RCC 7860 (cell line): ENCODE data around the gene ALPK3.
"Not testable (repeated sequence)": the region's sequence is repeated elsewhere in the genome, so short reads cannot be mapped to it uniquely, and the experiment has no call there.

Source experiments
- DNase-seq: peaks from one replicate; pipeline ENCODE4 v3.0.0-alpha.2; 2015; ENCODE audit warnings: low spot score
- FAIRE-seq: peaks from 2 replicates; lab custom pipeline; 2012; peaks lifted over from hg19 to GRCh38; lab: Jason Lieb, UNC

The ALPK3 gene

DNA sequence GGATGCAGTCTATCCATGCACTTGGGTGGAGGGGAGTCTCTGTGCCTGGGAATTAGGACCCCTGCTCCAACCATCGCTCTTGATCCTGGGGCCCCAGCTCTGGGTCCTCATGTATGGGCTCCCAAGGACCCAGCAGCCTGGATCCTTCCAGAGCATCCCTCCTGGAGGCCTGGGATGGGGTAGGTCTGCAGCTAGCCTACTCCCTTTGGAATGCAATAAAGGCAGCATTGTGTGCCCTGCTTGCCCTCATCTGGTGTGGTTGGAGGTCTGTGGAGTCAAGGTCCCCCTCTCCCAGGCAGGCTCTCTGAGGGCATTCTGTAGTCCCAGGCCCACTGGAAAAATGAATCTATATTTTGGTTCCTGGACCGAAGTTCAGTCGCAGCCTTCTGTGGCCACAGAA is 52.4 kb downstream of the ALPK3 start:
- FAIRE-seq = no peak
- DNase-seq = no peak

DNA sequence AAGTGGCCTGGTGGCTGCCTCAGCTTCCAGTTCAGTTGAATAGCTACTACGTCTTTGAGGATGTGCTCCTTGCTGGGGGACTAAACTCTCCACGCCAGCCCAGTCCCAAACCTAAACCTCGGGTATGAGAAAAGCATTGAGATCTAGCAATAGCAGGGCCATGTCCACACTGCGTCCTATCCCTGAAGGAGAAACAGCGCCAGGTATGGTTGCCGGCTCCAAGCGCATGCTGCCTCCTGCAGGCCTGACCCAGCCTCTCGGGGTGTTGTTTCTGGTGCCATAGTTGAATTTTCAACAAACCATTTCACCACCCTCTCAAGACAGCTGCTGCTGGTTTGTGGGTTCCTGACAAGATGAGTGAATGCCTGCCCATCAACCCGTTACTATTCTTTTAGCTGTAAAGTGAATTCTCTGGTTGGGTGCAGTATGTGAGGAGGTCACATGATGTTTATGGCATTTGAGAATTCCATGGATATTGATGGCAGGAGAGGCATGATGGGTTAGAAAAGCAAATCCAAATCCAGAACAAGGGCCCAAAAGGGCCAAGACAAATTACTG is 54.4 kb downstream of the ALPK3 start:
- no peak for DNase-seq
- no peak for FAIRE-seq

DNA sequence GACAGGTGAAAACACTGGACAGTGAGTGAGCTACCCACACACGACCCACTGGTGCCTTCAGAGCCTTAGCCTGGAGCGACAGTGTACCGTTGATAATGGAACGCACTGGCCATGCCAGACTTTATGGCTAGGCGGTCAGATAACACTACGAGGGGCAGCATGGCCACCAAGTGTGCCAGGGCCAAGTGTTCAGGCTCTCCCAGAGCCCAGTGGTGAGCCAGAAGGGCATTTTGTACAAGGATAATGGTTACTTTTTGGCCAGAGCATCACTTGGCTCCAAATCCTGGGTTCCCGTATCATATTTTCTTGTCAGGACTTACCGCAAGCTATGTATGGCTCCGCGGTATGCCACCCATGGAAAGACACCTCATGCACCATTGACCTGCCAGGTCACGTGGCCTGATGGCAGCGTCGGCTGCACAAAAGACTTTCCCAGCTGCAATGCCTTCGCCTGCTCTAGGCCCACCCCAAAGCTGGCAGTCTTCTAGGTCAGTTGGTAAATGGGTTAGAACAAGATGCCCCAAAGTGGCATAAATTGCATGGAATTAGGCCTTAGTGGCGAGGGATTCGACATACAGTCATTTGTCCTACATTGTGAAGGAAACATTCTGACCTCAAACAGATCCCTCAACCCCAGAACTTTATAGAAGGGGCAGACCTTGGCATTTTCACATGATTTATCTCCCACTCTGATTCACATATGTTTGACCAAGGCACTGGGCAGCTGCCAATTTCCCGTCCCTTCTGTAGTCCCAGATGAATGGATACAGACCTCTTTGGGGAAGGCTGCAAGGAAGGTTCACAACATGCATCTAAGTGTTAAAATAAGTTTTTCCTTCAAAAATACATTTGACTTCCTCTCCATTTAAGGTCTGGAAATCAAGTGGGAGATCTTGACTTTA is 55.1 kb downstream of the ALPK3 start:
- no peak for DNase-seq
- FAIRE-seq = no peak

DNA sequence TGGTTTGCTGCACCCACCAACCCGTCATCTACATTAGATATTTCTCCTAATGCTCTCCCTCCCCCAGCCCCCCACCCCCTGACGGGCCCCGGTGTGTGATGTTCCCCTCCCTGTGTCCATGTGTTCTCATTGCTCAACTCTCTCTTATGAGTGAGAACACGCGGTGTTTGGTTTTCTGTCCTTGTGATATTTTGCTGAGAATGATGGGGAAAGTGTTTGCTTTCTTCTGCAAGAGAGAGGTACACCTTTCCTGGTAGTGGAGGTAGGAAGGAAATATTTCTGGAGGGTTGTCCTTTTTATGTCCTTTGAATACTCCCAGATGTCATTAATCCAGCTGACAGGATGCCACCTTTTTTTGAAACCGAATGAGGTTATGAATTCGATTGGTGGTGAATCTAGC is 56.8 kb downstream of the ALPK3 start:
- DNase-seq (no peak), FAIRE-seq (no peak)

DNA sequence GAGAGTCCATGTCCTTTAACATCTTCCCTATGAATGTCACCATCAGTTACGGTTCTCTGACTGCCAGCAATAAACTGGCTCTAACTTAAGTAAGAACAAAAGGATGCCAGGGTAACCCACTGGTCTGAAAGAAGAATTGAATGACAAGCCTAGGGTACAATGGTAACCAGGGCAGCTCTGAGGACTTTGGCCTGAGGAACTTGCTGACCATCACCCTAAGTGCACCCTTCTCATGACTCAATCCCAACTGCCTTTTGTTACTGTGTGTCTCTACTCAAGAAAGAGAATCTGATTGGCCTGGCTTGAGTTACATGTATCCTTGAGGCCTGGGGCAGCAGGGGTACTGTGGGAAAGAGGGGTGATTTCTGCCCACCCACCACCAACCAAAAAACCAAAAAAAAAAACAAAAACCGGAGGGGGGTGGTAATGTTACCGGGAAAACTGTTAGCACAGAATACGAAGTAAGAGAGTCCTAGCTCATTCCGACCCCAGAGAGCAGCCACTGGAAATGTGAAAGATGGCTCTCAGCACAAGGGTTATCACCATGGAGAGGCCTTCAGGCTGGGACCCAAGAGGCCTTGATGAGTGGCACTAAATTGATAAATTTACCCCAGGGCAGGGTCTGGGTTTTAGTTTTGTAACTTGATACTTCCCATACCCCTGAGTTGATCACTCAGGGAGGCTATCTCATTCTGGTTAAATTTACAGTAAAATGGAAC is 58.0 kb downstream of the ALPK3 start:
- DNase-seq = no peak
- FAIRE-seq = no peak

DNA sequence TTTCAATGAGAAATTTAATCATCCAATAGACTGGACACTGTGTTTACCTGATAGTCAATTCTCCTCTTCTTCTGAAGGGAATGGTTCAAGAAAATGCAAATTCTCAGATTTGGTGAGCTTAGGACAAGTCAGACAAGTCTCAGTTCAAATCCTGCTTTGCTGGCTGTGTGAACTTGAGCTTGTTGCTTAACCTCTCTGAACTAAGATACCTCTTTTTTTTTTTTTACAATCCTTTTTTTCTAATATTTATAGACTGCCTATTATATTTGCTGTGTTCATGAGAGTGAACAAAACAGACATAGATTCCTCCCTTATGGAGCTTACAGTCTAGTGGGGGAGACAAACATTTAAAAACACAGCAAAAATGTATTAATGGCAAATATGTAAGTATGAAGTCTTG is 59.1 kb downstream of the ALPK3 start:
- DNase-seq (no peak), FAIRE-seq (no peak)

DNA sequence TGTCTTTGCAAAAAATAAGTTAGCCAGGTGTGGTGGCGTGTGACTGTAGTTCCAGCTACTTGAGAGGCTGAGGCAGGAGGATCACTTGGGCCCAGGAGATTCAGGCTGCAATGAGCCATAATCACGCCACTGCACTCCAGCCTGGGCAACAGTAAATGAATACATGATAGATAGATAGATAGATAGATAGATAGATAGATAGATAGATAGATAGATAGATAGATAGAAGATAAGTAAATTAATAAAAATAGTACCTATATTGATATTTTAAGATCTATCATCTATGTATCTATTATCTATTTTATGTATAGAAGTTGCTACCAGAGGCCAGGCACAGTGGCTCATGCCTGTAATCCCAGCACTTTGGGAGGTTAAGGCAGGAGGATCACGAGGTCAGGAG is 60.5 kb downstream of the ALPK3 start:
- not testable (repeated sequence) for DNase-seq, FAIRE-seq

DNA sequence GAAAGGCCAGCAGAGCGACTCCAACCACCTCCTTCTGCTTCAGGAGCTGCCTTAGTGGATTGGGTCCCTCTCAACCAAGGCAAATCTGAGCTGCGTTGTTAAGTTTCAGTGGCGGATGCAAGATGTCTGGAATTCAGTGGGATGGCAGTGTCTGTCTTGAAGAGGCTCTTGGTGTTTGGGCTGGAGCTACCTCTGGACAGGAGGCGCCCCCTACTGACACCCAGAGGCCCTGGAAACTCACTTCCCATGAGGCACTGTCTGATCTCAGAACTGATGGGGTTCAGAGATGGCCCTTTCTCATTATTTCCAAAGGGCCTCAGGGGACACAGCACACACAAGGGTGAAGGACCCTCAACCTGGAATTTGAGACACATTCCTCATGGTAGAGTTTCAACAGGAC is 61.3 kb downstream of the ALPK3 start:
- FAIRE-seq = no peak

DNA sequence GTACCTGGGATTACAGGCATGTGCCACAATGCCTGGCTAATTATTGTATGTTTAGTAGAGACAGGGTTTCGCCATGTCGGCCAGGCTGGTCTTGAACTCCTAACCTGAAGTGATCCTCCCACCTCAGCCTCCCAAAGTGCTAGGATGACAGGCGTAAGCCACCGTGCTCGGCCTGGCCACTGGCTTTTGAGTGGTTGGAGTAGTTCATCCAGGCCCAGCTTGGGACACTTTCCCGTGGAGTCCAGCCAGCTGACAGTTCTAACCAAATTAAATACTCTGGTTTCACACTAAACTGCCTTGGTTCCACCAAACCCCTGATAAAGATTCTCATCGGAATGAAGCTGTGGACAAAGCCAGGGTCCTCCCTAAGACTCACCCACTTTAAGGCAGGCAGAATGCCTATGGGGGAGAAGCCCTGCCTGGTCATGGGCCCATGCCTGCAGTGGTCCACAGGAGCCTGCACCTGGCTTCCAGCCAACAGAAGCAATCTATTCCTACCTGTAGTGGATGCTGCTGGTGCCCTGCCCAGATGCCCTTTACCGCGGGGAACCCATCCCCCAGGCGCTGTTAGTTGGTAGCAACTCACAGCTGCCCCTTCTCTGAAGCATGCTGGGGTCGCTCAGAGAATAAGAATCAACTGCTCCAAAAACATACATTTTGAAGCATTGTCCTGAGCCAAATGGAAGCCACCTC is 62.1 kb downstream of the ALPK3 start:
- no peak for DNase-seq
- FAIRE-seq = no peak

More for the DNA sequence above, 61.3 kb downstream of the ALPK3 start:
- no peak for DNase-seq

DNA sequence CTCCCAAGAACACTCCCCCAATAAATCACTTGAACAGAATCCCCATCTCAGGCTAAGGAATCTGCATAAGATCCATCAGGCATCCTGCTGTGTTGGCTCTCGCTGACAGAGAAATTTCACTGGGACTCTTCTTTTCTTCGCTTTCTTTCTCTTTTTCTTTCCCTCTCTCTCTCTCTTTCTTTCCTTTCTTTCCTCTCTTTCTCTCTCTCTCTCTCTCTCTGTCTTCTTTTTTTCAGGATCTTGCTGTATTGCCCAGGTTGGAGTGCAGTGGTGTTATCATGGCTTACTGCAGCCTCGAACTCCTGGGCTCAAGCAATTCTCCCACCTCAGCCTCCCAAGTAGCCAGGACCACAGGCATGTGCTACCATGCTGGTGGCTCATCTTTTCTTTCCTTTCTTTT is 62.9 kb downstream of the ALPK3 start:
- DNase-seq (no peak), FAIRE-seq (no peak)

DNA sequence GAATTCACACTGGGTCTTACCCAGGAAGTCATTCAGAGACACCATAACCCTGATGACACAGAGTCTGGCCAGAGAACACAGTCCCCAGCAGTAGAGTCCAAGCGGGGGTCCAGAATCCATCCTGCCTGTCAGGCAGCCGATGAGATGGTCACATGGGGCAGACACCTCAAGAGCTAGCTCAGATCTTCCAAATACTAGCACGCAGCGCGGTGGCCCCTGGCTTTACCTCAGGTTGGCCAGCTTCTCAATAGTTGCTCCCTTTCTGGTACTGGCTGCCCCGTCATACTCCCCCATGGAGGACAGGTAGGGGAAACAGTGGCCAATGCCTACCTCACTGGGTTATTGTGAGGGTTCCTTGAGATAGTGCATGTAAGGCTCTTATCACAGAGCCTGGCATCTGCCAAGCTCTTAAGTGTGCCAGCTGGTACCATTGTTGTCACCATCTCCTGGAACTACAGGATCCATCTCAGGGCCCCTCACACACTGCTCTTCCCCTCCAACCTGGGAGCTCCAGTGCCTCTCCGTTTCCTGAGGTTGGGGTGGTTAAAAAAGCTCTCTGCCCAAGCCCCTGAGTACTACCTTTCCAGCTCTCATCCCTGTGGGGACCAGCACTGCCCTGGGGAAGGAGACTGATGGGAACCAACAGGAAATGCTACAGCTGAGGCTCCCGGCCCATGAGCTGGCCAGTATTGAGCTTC is 63.8 kb downstream of the ALPK3 start:
- DNase-seq (no peak), FAIRE-seq (no peak)

DNA sequence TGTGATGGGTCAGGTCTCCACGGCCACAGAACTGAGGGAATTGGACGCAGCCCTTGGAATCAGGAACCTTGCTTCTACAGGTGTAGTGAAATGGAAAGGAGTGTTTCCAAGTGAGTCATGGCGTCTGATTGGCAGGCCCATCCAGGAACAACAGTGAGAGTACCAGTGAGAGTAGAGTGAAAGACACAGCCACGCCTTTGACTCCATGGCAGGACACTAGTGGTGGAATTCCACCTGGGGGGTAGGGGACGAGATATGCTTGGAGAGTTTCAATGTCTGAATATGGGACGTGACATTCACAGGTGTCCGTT is 64.3 kb downstream of the ALPK3 start:
- FAIRE-seq (no peak), DNase-seq (no peak)

DNA sequence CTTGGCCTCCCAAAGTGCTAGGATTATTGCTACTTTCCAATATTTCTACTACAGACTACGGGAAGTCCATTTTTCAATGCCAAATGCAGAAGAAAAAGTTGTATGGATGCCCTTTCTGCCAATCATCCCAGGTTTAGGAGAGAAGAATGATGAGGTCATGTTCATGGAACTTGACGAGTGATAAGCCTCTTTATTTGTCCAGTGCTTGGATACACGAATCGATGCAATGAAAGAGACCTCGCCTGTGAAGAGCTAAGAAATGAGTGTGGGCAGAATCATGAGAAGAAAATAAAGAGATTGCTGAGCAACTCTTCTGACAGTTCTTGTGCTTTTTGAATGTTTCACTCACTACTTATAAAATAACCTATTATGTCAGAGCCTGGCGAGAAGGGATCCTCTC is 66.3 kb downstream of the ALPK3 start:
- DNase-seq (no peak), FAIRE-seq (no peak)

DNA sequence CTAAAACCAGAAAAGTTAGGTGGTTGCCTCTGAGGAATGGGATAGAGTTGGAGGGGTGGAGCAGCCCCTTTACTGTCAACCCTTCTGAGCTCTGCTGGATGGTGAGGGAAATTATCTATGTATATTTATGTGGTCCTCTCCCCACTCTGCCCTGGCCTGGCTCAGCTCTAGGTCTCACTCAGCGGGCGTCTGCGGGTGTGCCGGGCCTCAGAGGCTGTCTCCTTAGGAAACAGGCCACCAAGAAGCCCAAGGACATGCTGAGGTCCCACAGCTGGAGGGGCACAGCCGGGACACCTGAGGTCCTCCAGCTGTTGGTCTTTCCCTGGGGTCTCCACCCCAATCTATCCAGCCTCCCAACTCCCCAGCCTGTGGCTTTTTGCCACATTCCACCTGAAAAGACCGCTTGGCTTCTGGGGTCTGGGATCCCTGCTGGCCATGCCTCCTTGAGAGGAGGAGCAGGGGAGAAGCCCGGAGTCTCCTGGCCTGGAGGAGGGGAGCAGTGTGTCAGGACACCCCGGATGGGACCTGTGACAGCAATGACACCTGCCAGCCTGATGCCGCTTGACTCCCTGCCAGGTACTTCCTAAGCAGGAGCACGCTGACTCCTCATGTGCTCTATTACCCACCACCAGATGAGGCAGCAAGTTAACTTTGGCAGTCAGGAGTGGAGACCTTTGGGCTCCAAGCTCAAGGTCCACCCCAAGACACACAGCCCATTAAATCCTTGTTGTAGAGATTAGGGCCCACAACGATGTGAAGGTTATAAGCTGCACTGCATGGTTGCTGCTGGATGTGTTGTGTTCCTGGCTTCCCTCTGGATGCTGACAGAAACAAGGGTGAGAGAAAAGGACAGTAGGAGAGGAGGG is 67.0 kb downstream of the ALPK3 start, which contains the start of gene SLC28A1:
TSS of gene SLC28A1 (plus strand) at position 747 of the 866 bp plus-strand sequence. CDS start 3,099 bp downstream, outside the sequence.
- DNase-seq = no peak
- FAIRE-seq = no peak

DNA sequence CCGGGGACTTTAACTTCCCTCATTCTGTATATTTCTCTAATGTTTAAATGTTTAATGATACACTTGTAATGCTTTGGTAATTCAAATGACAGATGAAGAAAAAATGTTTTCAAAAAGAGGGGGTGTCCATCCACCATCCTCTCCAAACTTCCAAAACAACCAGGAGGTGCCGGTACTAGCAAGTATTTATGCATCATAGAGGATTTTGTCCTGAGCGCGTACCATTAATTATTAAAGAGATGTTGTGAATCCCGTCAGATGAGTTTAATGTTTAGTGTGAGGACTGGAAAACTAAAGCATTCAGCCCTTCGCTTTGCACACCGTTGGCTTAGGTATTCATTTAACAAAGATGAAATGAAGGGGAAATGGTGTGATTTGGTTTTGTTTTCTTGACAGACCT is 68.6 kb downstream of the ALPK3 start:
- FAIRE-seq (no peak), DNase-seq (no peak)

DNA sequence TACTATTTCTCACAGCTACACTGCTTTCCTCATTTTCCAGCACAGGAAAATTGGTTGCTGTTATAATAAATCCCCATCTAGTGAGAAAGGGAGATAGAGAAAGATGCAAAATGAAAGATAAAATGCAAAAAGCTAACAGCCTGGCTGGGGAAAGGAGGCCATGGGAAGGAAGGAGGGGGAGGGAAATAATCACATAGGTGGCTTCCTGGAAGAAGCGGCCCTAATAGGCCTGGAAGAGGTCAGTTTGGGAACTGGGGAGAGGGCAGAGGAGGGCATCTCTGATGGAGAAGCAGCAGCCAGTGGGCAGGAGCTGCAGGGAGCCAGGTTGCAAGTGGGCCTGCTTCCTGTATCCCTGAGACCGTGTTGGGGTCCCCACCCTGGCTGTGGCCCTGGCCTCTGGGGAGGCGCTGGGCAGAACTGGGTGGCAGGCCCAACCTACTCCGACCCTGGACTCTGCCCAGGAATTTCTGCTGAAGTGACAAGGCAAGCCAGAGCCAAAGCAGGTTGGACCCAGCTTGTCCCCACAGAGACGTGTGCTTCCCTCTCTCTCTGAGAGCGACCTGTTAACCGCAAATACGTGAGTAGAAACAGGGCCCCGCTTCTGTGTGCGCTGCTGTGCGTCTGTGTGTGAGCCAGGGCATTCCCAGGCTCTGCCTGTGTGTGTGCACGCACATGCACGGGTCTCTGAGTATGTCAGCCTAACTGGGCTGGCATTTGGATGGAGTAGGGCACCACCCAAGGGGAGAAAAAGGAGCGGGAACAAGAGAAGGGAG is 69.2 kb downstream of the ALPK3 start:
- FAIRE-seq (no peak), DNase-seq (no peak)

DNA sequence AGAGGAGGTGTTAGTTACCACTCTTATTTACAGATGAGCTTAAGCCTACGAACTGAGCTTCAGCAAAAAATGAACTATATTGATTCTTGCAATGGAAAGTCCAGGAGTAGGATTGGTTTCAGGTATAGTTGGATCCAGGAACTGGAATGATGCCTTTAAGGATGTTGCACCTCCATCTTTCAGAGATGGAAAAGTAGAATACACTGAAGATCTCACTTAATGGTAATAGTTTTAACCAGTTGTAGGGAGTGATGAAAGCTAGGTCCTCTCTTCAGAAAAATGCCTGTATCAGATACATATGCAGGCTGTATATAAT is 69.8 kb downstream of the ALPK3 start:
- DNase-seq = no peak
- no peak for FAIRE-seq

DNA sequence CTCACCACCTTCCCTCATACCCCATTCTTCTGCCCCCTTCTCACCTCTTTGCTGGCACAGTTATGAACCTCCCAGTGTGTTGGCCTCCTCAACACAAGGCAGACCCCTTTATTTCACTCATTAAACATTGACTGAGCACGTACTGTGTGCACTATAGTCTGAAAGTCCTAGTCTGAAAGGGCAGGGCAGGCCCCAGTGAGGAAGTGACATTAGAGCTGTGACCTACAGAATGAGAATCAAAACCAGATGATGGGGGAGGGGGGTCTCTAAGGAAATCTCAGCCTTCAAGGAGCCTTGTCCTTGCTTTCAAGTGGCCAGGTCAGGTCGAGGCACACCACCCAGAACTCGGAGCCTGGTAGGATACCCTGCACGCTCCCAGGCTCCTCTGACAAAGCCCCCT is 70.8 kb downstream of the ALPK3 start:
- DNase-seq (no peak), FAIRE-seq (no peak)

DNA sequence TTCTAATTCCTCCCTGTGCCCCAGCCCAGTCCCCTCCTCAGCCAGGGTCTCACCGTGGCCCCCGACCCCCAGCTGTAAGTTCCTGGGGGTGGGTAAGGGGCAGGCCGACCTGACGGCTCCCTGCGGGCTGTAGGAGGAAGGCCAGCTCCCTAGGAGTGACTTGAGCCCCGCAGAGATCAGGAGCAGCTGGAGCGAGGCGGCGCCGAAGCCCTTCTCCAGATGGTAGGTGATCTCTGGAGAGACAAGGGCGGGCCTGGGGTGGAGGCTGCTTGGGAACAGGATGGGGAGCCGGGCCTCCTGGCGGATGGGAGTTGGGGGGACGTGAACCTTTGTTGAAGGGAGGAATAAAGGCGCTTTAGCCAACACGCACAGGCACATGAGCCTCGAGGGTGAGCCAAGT is 71.5 kb downstream of the ALPK3 start:
- no peak for FAIRE-seq
- DNase-seq = no peak
